K562 (cell line): ENCODE measurements around the gene TFAP2A. TPM values are rescaled to one million over a fixed set of nuclear protein-coding genes. Genes with fewer than 3 reads are reported as not detected.

Experiments
- BDP1 ChIP-seq: IDR thresholded peaks from 3 replicates; pipeline ENCODE4 v1.6.1; 2011; ENCODE audit not compliant: insufficient read length, insufficient read depth
- CHD2 ChIP-seq: IDR thresholded peaks from 2 replicates; pipeline ENCODE4 v1.6.1; 2011; ENCODE audit warnings: low read depth, low read length
- DDX20 ChIP-seq: fragments of 450-650 bp; IDR thresholded peaks from 2 replicates; pipeline ENCODE4 v1.6.1; 2016; ENCODE audit warnings: missing genetic modification characterization, low read depth, mild to moderate bottlenecking, missing compliant biosample characterization, moderate library complexity
- EHMT2 ChIP-seq: fragments of 450-650 bp; IDR thresholded peaks from 2 replicates; pipeline ENCODE4 v1.6.1; 2018; ENCODE audit warnings: antibody characterized with exemption
- FUS ChIP-seq: fragments of 200-400 bp; formaldehyde crosslinking; optimal IDR thresholded peaks from 2 replicates; pipeline ENCODE3; 2017; ENCODE audit warnings: low read depth, low read length
- HDAC3 ChIP-seq: fragments of 450-650 bp; IDR thresholded peaks from 2 replicates; pipeline ENCODE4 v1.6.1; 2018; ENCODE audit warnings: borderline replicate concordance, mild to moderate bottlenecking, moderate library complexity; ENCODE audit not compliant: partially characterized antibody
- HLTF ChIP-seq: fragments of 450-650 bp; IDR thresholded peaks from 2 replicates; pipeline ENCODE4 v1.6.1; 2016
- NR2C1 ChIP-seq, 2 experiments: fragments of 450-650 bp; IDR thresholded peaks; 2 replicates each; pipeline ENCODE4 v1.6.1; 2017; ENCODE audit warnings: mild to moderate bottlenecking in 2 of 2, antibody characterized with exemption in 1 of 2, inconsistent platforms in 1 of 2, missing compliant biosample characterization in 1 of 2, missing genetic modification characterization in 1 of 2
- PRPF4 ChIP-seq: fragments of 200-400 bp; formaldehyde crosslinking; IDR thresholded peaks from one replicate; pipeline ENCODE4 v1.6.1; 2017; ENCODE audit warnings: low read length, low read depth, mild to moderate bottlenecking; ENCODE audit not compliant: insufficient read depth, poor library complexity, severe bottlenecking
- RERE ChIP-seq: sonication (generic); formaldehyde crosslinking; IDR thresholded peaks from 2 replicates; pipeline ENCODE4 v1.8.0; 2023; ENCODE audit warnings: missing genetic modification reagents, mild to moderate bottlenecking, borderline replicate concordance
- SMARCA5 ChIP-seq: fragments of 450-650 bp; IDR thresholded peaks from 2 replicates; pipeline ENCODE4 v1.6.1; 2016
- SMARCC2 ChIP-seq: fragments of 450-650 bp; IDR thresholded peaks from 2 replicates; pipeline ENCODE4 v1.6.1; 2017; ENCODE audit warnings: antibody characterized with exemption, moderate library complexity, mild to moderate bottlenecking, low read depth
- TARDBP ChIP-seq: fragments of 450-650 bp; IDR thresholded peaks from 2 replicates; pipeline ENCODE4 v1.6.1; 2016
- ZFP1 ChIP-seq: fragments of 450-650 bp; formaldehyde crosslinking; IDR thresholded peaks from 2 replicates; pipeline ENCODE4 v1.4.0; 2020; ENCODE audit warnings: mild to moderate bottlenecking, mixed read lengths
- ZNF134 ChIP-seq: fragments of 250-450 bp; sonication (Bioruptor Pico); conservative IDR thresholded peaks from 2 replicates; pipeline ENCODE4 v1.4.0; 2020
- ZNF316 ChIP-seq: fragments of 450-650 bp; IDR thresholded peaks from 2 replicates; pipeline ENCODE4 v1.6.1; 2016
- ZNF668 ChIP-seq: fragments of 250-450 bp; sonication (Bioruptor Pico); IDR thresholded peaks from 2 replicates; pipeline ENCODE4 v1.8.0; 2022; ENCODE audit warnings: mild to moderate bottlenecking, inconsistent platforms
- ZSCAN29 ChIP-seq: fragments of 450-650 bp; IDR thresholded peaks from 2 replicates; pipeline ENCODE4 v1.6.1; 2017
- polyA plus RNA-seq, 8 experiments: library from polyadenylated mRNA; depleted of rRNA in 4 of 8; stranded (reverse) in 5 of 8; unstranded in 3 of 8; fragments of >200 nt; fragmentation: Nextera tagmentation in 2 of 8; fragmentation: Illumina TruSeq in 1 of 8; extraction: Ambion mirVana in 2 of 8; extraction: Trizol in 1 of 8; gene quantifications; 2 replicates each; pipeline versions ENCODE4 v1.2.1 to v1.2.3, GENCODE V29; 2011 to 2014; ENCODE audit warnings: inconsistent platforms in 1 of 8, missing spikeins in 1 of 8
- total RNA-seq, 7 experiments: library from RNA; depleted of rRNA in 6 of 7; stranded (reverse); fragments of >200 nt in 6 of 7; fragmentation: Illumina TruSeq in 2 of 7; extraction: Trizol in 2 of 7; gene quantifications; 2 replicates each; pipeline versions ENCODE4 v1.2.1 to v1.2.3, GENCODE V29; 2011 to 2021; ENCODE audit warnings: low replicate concordance in 1 of 7
- TF ChIP-seq, protein P1 (sequence below): fragments of 250-450 bp; sonication (Bioruptor Pico); IDR thresholded peaks from 2 replicates; pipeline ENCODE4 v1.4.0; 2020
- TF ChIP-seq, protein P2 (sequence below): fragments of 200-800 bp; sonication (Bioruptor generic); IDR thresholded peaks from 2 replicates; pipeline ENCODE4 v1.6.1; 2017; ENCODE audit warnings: missing genetic modification characterization, missing compliant biosample characterization

TFAP2A gene
- total and polyA plus RNA-seq, 9 of the 15 experiments (the other 6 are each of a cell fraction or from before 2014, with no cell fraction given) = 0.14 to 0.53 (median 0.19) TPM; not detected in 1

- TF ChIP-seq RERE (CRISPR knock-in tag) (no peak), FUS (no peak), NR2C1 (IDR thresholded peaks at IDR 0.05) (no peak), NR2C1 (tag; IDR thresholded peaks at IDR 0.05) (peak; percentile 9; the same call in 1 of the 2 replicates), TARDBP (no peak), EHMT2 (no peak), ZSCAN29 (no peak), DDX20 (no peak), SMARCA5 (no peak), HLTF (no peak), HDAC3 (peak; percentile 64), BDP1 (no peak), ZNF316 (no peak; the same call in 1 of the 2 replicates), PRPF4 (no peak), CHD2 (no peak), ZFP1 (CRISPR knock-in tag) (no peak), ZNF668 (CRISPR knock-in tag) (no peak), SMARCC2 (no peak; the same call in 1 of the 2 replicates), ZNF134 (no peak)
- TF ChIP-seq, protein P1, sequence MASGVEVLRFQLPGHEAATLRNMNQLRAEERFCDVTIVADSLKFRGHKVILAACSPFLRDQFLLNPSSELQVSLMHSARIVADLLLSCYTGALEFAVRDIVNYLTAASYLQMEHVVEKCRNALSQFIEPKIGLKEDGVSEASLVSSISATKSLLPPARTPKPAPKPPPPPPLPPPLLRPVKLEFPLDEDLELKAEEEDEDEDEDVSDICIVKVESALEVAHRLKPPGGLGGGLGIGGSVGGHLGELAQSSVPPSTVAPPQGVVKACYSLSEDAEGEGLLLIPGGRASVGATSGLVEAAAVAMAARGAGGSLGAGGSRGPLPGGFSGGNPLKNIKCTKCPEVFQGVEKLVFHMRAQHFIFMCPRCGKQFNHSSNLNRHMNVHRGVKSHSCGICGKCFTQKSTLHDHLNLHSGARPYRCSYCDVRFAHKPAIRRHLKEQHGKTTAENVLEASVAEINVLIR (CRISPR knock-in tag) = no peak
- TF ChIP-seq, protein P2, sequence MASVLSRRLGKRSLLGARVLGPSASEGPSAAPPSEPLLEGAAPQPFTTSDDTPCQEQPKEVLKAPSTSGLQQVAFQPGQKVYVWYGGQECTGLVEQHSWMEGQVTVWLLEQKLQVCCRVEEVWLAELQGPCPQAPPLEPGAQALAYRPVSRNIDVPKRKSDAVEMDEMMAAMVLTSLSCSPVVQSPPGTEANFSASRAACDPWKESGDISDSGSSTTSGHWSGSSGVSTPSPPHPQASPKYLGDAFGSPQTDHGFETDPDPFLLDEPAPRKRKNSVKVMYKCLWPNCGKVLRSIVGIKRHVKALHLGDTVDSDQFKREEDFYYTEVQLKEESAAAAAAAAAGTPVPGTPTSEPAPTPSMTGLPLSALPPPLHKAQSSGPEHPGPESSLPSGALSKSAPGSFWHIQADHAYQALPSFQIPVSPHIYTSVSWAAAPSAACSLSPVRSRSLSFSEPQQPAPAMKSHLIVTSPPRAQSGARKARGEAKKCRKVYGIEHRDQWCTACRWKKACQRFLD (CRISPR knock-in tag) = peak; percentile 61
These were observed 11.3 kb downstream of the TFAP2A start (continued) for GRCh38 chr6:10403385-10404106.
